ENCODE data around the gene ABCC2. TPM values are rescaled to one million over a fixed set of nuclear protein-coding genes. Genes with fewer than 3 reads are reported as not detected.

Gene ABCC2
- total RNA-seq, 1 donor from 2014 or later, result 11.0 TPM

- H3K4me1 Mint-ChIP-seq (ENCODE audit: unreplicated experiment), result no peaks in the 10 kb centered on the region
- DNase-seq (ENCODE audit: extremely low spot score, unreplicated experiment), result no peak
- no peak overlapping the region for H3K4me3 Mint-ChIP-seq
- no peak for TF ChIP-seq CTCF (conservative IDR thresholded peaks at IDR 0.05)
- no peak overlapping the region for H3K27ac Mint-ChIP-seq
- peaks cover 3% of the 10 kb centered on the region for H3K27me3 Mint-ChIP-seq
- H3K9me3 Mint-ChIP-seq, result peaks cover 10% of the 10 kb centered on the region
- peaks cover 4% of the 10 kb centered on the region for H3K36me3 Mint-ChIP-seq
Observed at GRCh38 chr10:99869581-99870122, 87.2 kb downstream of the ABCC2 start.

GRCh38 chr10:99870123-99870730 is 87.8 kb downstream of the ABCC2 start:
- peaks cover 4% of the 10 kb centered on the region for H3K36me3 Mint-ChIP-seq
- H3K4me1 Mint-ChIP-seq (ENCODE audit: unreplicated experiment), result no peaks in the 10 kb centered on the region
- H3K4me3 Mint-ChIP-seq, result no peak overlapping the region
- no peak overlapping the region for H3K27ac Mint-ChIP-seq
- peaks cover 3% of the 10 kb centered on the region for H3K27me3 Mint-ChIP-seq
- no peak for TF ChIP-seq CTCF (conservative IDR thresholded peaks at IDR 0.05)
- no peak for DNase-seq (ENCODE audit: extremely low spot score, unreplicated experiment)
- peaks cover 10% of the 10 kb centered on the region for H3K9me3 Mint-ChIP-seq

- no peaks in the 10 kb centered on the region for H3K4me1 Mint-ChIP-seq (ENCODE audit: unreplicated experiment)
- no peak overlapping the region for H3K27ac Mint-ChIP-seq
- no peak for TF ChIP-seq CTCF (conservative IDR thresholded peaks at IDR 0.05)
- DNase-seq (ENCODE audit: extremely low spot score, unreplicated experiment), result no peak
- H3K36me3 Mint-ChIP-seq, result peaks cover 19% of the 10 kb centered on the region
- H3K4me3 Mint-ChIP-seq, result no peak overlapping the region
- H3K9me3 Mint-ChIP-seq, result peaks cover 6% of the 10 kb centered on the region
- no peaks in the 10 kb centered on the region for H3K27me3 Mint-ChIP-seq
Observed at GRCh38 chr10:99872367-99873162, 90.1 kb downstream of the ABCC2 start.

- Mint-ChIP-seq H3K9me3 (no peaks in the 10 kb centered on the region), H3K27ac (no peak overlapping the region), H3K4me1 (ENCODE audit: unreplicated experiment) (no peaks in the 10 kb centered on the region), H3K27me3 (no peaks in the 10 kb centered on the region), H3K36me3 (peaks cover 22% of the 10 kb centered on the region), H3K4me3 (no peak overlapping the region)
- DNase-seq (ENCODE audit: extremely low spot score, unreplicated experiment), result no peak
- TF ChIP-seq CTCF (conservative IDR thresholded peaks at IDR 0.05), result no peak
Observed at GRCh38 chr10:99873846-99874245, 91.4 kb downstream of the ABCC2 start.

GRCh38 chr10:99874341-99875085 is 92.1 kb downstream of the ABCC2 start:
- no peak for DNase-seq (ENCODE audit: extremely low spot score, unreplicated experiment)
- no peaks in the 10 kb centered on the region for H3K4me1 Mint-ChIP-seq (ENCODE audit: unreplicated experiment)
- H3K27me3 Mint-ChIP-seq, result no peaks in the 10 kb centered on the region
- H3K27ac Mint-ChIP-seq, result no peak overlapping the region
- no peak for TF ChIP-seq CTCF (conservative IDR thresholded peaks at IDR 0.05)
- no peak overlapping the region for H3K4me3 Mint-ChIP-seq
- H3K9me3 Mint-ChIP-seq, result no peaks in the 10 kb centered on the region
- peaks cover 25% of the 10 kb centered on the region for H3K36me3 Mint-ChIP-seq
